Liver (tissue), 9 donors: ENCODE data around the gene TM9SF4. TPM values are rescaled to one million over a fixed set of nuclear protein-coding genes. Genes with fewer than 3 reads are reported as not detected.
A peak's percentile ranks its signal among the peaks of the same experiment; 100 is the strongest.
"Not testable (repeated sequence)": the region's sequence is repeated elsewhere in the genome, so short reads cannot be mapped to it uniquely, and the experiment has no call there.

Experiments used
- DNase-seq: peaks from one replicate; pipeline ENCODE4 v3.0.0-alpha.2; 2017; ENCODE audit warnings: low spot score
- H3K27ac ChIP-seq, 2 donors: one replicate each; pipeline ENCODE4 v1.7.0; 2013; ENCODE audit warnings: inconsistent platforms in 2 of 2, low read length in 2 of 2, control low read depth in 1 of 2, low read depth in 1 of 2, mild to moderate bottlenecking in 1 of 2
- H3K27me3 ChIP-seq, 4 donors: one replicate each; pipeline versions ENCODE4 v1.6.1 to v1.7.0; 2013; ENCODE audit warnings: low read length in 3 of 4, inconsistent platforms in 1 of 4, mild to moderate bottlenecking in 1 of 4, moderate library complexity in 1 of 4; ENCODE audit not compliant: control insufficient read depth in 4 of 4, insufficient read depth in 4 of 4
- H3K36me3 ChIP-seq, 4 donors: one replicate each; pipeline versions ENCODE4 v1.6.1 to v1.7.0; 2013; ENCODE audit warnings: low read length in 3 of 4, mild to moderate bottlenecking in 3 of 4, low read depth in 1 of 4, moderate library complexity in 1 of 4; ENCODE audit not compliant: control insufficient read depth in 4 of 4, insufficient read depth in 3 of 4
- H3K4me1 ChIP-seq, 4 donors: one replicate each; pipeline versions ENCODE4 v1.6.1 to v1.7.0; 2013; ENCODE audit warnings: low read length in 3 of 4, mild to moderate bottlenecking in 3 of 4, moderate library complexity in 1 of 4; ENCODE audit not compliant: control insufficient read depth in 4 of 4, insufficient read depth in 4 of 4
- H3K4me3 ChIP-seq, 3 donors: one replicate each; pipeline versions ENCODE4 v1.6.1 to v1.7.0; 2013; ENCODE audit warnings: low read length in 3 of 3, control low read depth in 1 of 3, low read depth in 1 of 3, mild to moderate bottlenecking in 1 of 3
- H3K9ac ChIP-seq, 2 donors: one replicate each; pipeline ENCODE4 v1.7.0; 2013; ENCODE audit warnings: low read length in 2 of 2, mild to moderate bottlenecking in 2 of 2, moderate library complexity in 2 of 2, control low read depth in 1 of 2, low read depth in 1 of 2
- H3K9me3 ChIP-seq, 4 donors: one replicate each; pipeline versions ENCODE4 v1.6.1 to v1.7.0; 2013; ENCODE audit warnings: low read length in 3 of 4; ENCODE audit not compliant: control insufficient read depth in 4 of 4
- ATF3 ChIP-seq: IDR thresholded peaks from 2 replicates; pipeline ENCODE4 v1.6.1; 2016; ENCODE audit warnings: antibody characterized with exemption
- CTCF ChIP-seq: fragments of 150-350 bp; IDR thresholded peaks from 2 replicates; pipeline ENCODE4 v1.5.1; 2017; ENCODE audit warnings: improper control_type of control experiment, low read depth, low read length; ENCODE audit not compliant: missing input control
- EGR1 ChIP-seq, 2 donors: IDR thresholded peaks; 2 replicates each; pipeline ENCODE4 v1.6.1; 2016 to 2018; ENCODE audit warnings: antibody characterized with exemption in 2 of 2, low read depth in 2 of 2
- FOXA1 ChIP-seq: IDR thresholded peaks from 2 replicates; pipeline ENCODE4 v1.6.1; 2016; ENCODE audit warnings: antibody characterized with exemption
- FOXA2 ChIP-seq: IDR thresholded peaks from 2 replicates; pipeline ENCODE4 v1.6.1; 2016; ENCODE audit warnings: antibody characterized with exemption
- GABPA ChIP-seq, 2 donors: IDR thresholded peaks in 1 of 2; conservative IDR thresholded peaks in 1 of 2; 2 replicates each; pipeline ENCODE4 v1.6.1; 2016; ENCODE audit warnings: antibody characterized with exemption in 2 of 2, mild to moderate bottlenecking in 1 of 2, moderate library complexity in 1 of 2
- HNF4A ChIP-seq, 2 donors: conservative IDR thresholded peaks; 2 replicates each; pipeline ENCODE4 v1.6.1; 2016; ENCODE audit warnings: antibody characterized with exemption in 2 of 2, mild to moderate bottlenecking in 2 of 2
- JUND ChIP-seq, 2 donors: IDR thresholded peaks; 2 replicates each; pipeline ENCODE4 v1.6.1; 2016; ENCODE audit warnings: antibody characterized with exemption in 2 of 2
- NR2F2 ChIP-seq: IDR thresholded peaks from 2 replicates; pipeline ENCODE4 v1.6.1; 2016; ENCODE audit warnings: antibody characterized with exemption
- REST ChIP-seq: IDR thresholded peaks from 2 replicates; pipeline ENCODE4 v1.6.1; 2016; ENCODE audit warnings: antibody characterized with exemption, mild to moderate bottlenecking
- SP1 ChIP-seq: IDR thresholded peaks from 2 replicates; pipeline ENCODE4 v1.6.1; 2018; ENCODE audit warnings: antibody characterized with exemption, mild to moderate bottlenecking
- TAF1 ChIP-seq: conservative IDR thresholded peaks from 2 replicates; pipeline ENCODE4 v1.6.1; 2016; ENCODE audit warnings: antibody characterized with exemption, mild to moderate bottlenecking
- YY1 ChIP-seq: IDR thresholded peaks from 2 replicates; pipeline ENCODE4 v1.6.1; 2016; ENCODE audit warnings: antibody characterized with exemption, mild to moderate bottlenecking
- ZBTB33 ChIP-seq: IDR thresholded peaks from 2 replicates; pipeline ENCODE4 v1.6.1; 2016; ENCODE audit warnings: antibody characterized with exemption
- WGBS: extraction: QIAGEN DNeasy Blood & Tissue Kit; methylation state at CpG from one replicate; pipeline ENCODE4 v1.1.7; 2013; 5-methylcytosine and 5-hydroxymethylcytosine counted together
- polyA plus RNA-seq, 2 donors: library from polyadenylated mRNA; stranded (reverse) in 1 of 2; unstranded in 1 of 2; fragments of 200-250 nt in 1 of 2; fragments of >200 nt in 1 of 2; fragmentation: Nextera tagmentation in 1 of 2; extraction: Ambion mirVana in 1 of 2; gene quantifications; one replicate each; pipeline versions ENCODE4 v1.2.1 to v1.2.3, GENCODE V29; 2013 to 2015
- total RNA-seq, 2 donors: library from RNA; depleted of rRNA; stranded (reverse); fragments of >200 nt; gene quantifications; one replicate each; pipeline ENCODE4 v1.2.3, GENCODE V29; 2014
- donor health status: healthy.
- donor health status: healthy.
- donor health status: healthy.
- donor health status: healthy.
- donor health status: healthy.

TM9SF4 gene
- total and polyA plus RNA-seq, 4 donors: 15.9 to 26.2 (median 22.2) TPM

- not testable (repeated sequence) for DNase-seq, H3K9ac ChIP-seq, H3K4me3 ChIP-seq, H3K27me3 ChIP-seq, H3K9me3 ChIP-seq
- Histone ChIP-seq H3K4me1 (peaks cover 5 to 22% (median 13%) of the 10 kb centered on the region in 4 donors), H3K27ac (peak overlapping the region; percentile 75 to 78), H3K36me3 (peaks cover 5 to 28% (median 13%) of the 10 kb centered on the region in 4 donors)
- 92% methylated on average over 11 of the region's 11 CpGs for WGBS
Measured at GRCh38 chr20:32196613-32197012, 87.1 kb downstream of the TM9SF4 start.

- Histone ChIP-seq H3K4me1 (peaks cover 5 to 22% (median 13%) of the 10 kb centered on the region in 4 donors), H3K36me3 (peaks cover 5 to 32% (median 16%) of the 10 kb centered on the region in 4 donors)
- H3K27ac ChIP-seq, H3K9ac ChIP-seq, H3K9me3 ChIP-seq, H3K27me3 ChIP-seq, H3K4me3 ChIP-seq, DNase-seq: not testable (repeated sequence)
- WGBS: 96% methylated on average over 20 of the region's 20 CpGs
Measured at GRCh38 chr20:32197136-32197535, 87.6 kb downstream of the TM9SF4 start.

GRCh38 chr20:32199006-32199405 is 89.5 kb downstream of the TM9SF4 start:
- H3K27ac ChIP-seq: no peak overlapping the region

GRCh38 chr20:32201296-32201976 is 91.9 kb downstream of the TM9SF4 start:
- peaks cover 3 to 39% (median 27%) of the 10 kb centered on the region in 4 donors for H3K4me1 ChIP-seq
- 92% methylated on average over 4 of the region's 4 CpGs for whole genome bisulfite sequencing

More at GRCh38 chr20:32199006-32199405, 89.5 kb downstream of the TM9SF4 start:
- no peaks in the 10 kb centered on the region for H3K9me3 ChIP-seq
- no peak for TF ChIP-seq ZBTB33
- TF ChIP-seq NR2F2: no peak
- no peak for TF ChIP-seq JUND (IDR thresholded peaks at IDR 0.05)
- TF ChIP-seq FOXA2: no peak
- TF ChIP-seq GABPA (IDR thresholded peaks at IDR 0.05 in 1 of 2, conservative IDR thresholded peaks at IDR 0.05 in 1 of 2): no peak
- no peak for TF ChIP-seq SP1
- no peak for TF ChIP-seq YY1
- TF ChIP-seq FOXA1: no peak
- no peak for TF ChIP-seq HNF4A (conservative IDR thresholded peaks at IDR 0.05)
- H3K36me3 ChIP-seq: peaks cover 5 to 32% (median 16%) of the 10 kb centered on the region in 4 donors
- peaks cover 6 to 32% (median 17%) of the 10 kb centered on the region in 4 donors for H3K4me1 ChIP-seq
- H3K9ac ChIP-seq: no peak overlapping the region
- DNase-seq: no peak
- 92% methylated on average over 4 of the region's 4 CpGs for WGBS
- H3K27me3 ChIP-seq: no peaks in the 10 kb centered on the region
- H3K4me3 ChIP-seq: no peak overlapping the region

More at GRCh38 chr20:32201296-32201976, 91.9 kb downstream of the TM9SF4 start:
- DNase-seq: no peak
- no peaks in the 10 kb centered on the region for H3K9me3 ChIP-seq
- H3K27me3 ChIP-seq: no peaks in the 10 kb centered on the region
- H3K36me3 ChIP-seq: peaks cover 5 to 29% (median 15%) of the 10 kb centered on the region in 4 donors
- no peak for TF ChIP-seq ATF3
- TF ChIP-seq EGR1 (IDR thresholded peaks at IDR 0.05; ENCODE audit: low read depth in 2 of 2): no peak
- no peak for TF ChIP-seq TAF1
- no peak for TF ChIP-seq FOXA1
- TF ChIP-seq REST: no peak
- no peak for TF ChIP-seq CTCF
- no peak overlapping the region for H3K27ac ChIP-seq
- no peak overlapping the region for H3K4me3 ChIP-seq
- H3K9ac ChIP-seq: no peak overlapping the region
